ENCODE results near the gene STX1A.
A peak's percentile ranks its signal among the peaks of the same experiment; 100 is the strongest.

Gene STX1A

GRCh38 chr7:73706126-73707044 is 13.1 kb downstream of the STX1A start:
- no peak for DNase-seq

- no peak for DNase-seq
Observed at GRCh38 chr7:73705551-73705920, 13.9 kb downstream of the STX1A start.

- no peak for DNase-seq
Observed at GRCh38 chr7:73704640-73705550, 14.6 kb downstream of the STX1A start.

- DNase-seq, result no peak
Observed at GRCh38 chr7:73703757-73704639, 15.5 kb downstream of the STX1A start.

- DNase-seq, result no peak
Observed at GRCh38 chr7:73703225-73703624, 16.2 kb downstream of the STX1A start.

- DNase-seq, result no peak
Observed at GRCh38 chr7:73702665-73703064, 16.8 kb downstream of the STX1A start.

GRCh38 chr7:73702226-73702625 is 17.2 kb downstream of the STX1A start:
- DNase-seq, result no peak

GRCh38 chr7:73701357-73701995 is 18.0 kb downstream of the STX1A start:
- no peak for DNase-seq

- no peak for DNase-seq
Observed at GRCh38 chr7:73700581-73701134, 18.8 kb downstream of the STX1A start.

- no peak for DNase-seq
Observed at GRCh38 chr7:73700069-73700423, 19.4 kb downstream of the STX1A start.

- DNase-seq, result no peak
Observed at GRCh38 chr7:73699370-73700068, 19.9 kb downstream of the STX1A start.

- DNase-seq, result no peak
Observed at GRCh38 chr7:73698410-73698809, 21.1 kb downstream of the STX1A start.

- no peak for DNase-seq
Observed at GRCh38 chr7:73696372-73696771, 23.1 kb downstream of the STX1A start.

GRCh38 chr7:73690646-73691045 is 28.8 kb downstream of the STX1A start:
- DNase-seq, result no peak

GRCh38 chr7:73688288-73688687 is 31.2 kb downstream of the STX1A start:
- no peak for DNase-seq

GRCh38 chr7:73685311-73685710 is 34.2 kb downstream of the STX1A start:
- no peak for DNase-seq

- DNase-seq, result no peak
Observed at GRCh38 chr7:73683788-73684693, 35.4 kb downstream of the STX1A start.

- DNase-seq, result peak; percentile 95
Observed at GRCh38 chr7:73683056-73683787, 36.2 kb downstream of the STX1A start, which contains the start of the genes BUD23 and DNAJC30. Gene BUD23, plus strand, starts transcription at chr7:73683597. Its CDS starts 29 bp downstream, at chr7:73683626. Gene DNAJC30, minus strand, starts transcription at chr7:73683453. Its CDS starts 30 bp downstream, at chr7:73683423.

GRCh38 chr7:73682745-73683055 is 36.8 kb downstream of the STX1A start:
- no peak for DNase-seq

Measured in NCI-H1930 (cell line).